NCI-H2227 (cell line): Measurements from ENCODE around the gene MAP2K4.

ENCODE experiments used
- DNase-seq: peaks from one replicate; lab custom pipeline; 2025; ENCODE audit not compliant: unreplicated experiment; lab: John Stamatoyannopoulos, UW

The MAP2K4 gene

GRCh38 chr17:12037970-12038369 is 17.3 kb downstream of the MAP2K4 start:
- DNase-seq: no peak

GRCh38 chr17:12040478-12040877 is 19.8 kb downstream of the MAP2K4 start:
- no peak for DNase-seq

- DNase-seq: no peak
These were observed 20.6 kb downstream of the MAP2K4 start for GRCh38 chr17:12041312-12041711.

GRCh38 chr17:12043702-12044101 is 23.0 kb downstream of the MAP2K4 start:
- DNase-seq: no peak

- no peak for DNase-seq
These were observed 26.1 kb downstream of the MAP2K4 start for GRCh38 chr17:12046786-12047185.

- DNase-seq: no peak
These were observed 27.2 kb downstream of the MAP2K4 start for GRCh38 chr17:12047681-12048376.

GRCh38 chr17:12048843-12049473 is 28.3 kb downstream of the MAP2K4 start:
- DNase-seq: no peak

- DNase-seq: no peak
These were observed 30.1 kb downstream of the MAP2K4 start for GRCh38 chr17:12050646-12051225.

GRCh38 chr17:12053552-12053951 is 32.9 kb downstream of the MAP2K4 start:
- DNase-seq: no peak

GRCh38 chr17:12055889-12056288 is 35.2 kb downstream of the MAP2K4 start:
- DNase-seq: no peak

- no peak for DNase-seq
These were observed 36.8 kb downstream of the MAP2K4 start for GRCh38 chr17:12057520-12057919.

- no peak for DNase-seq
These were observed 37.9 kb downstream of the MAP2K4 start for GRCh38 chr17:12058535-12058934.

- no peak for DNase-seq
These were observed 41.6 kb downstream of the MAP2K4 start for GRCh38 chr17:12062249-12062648.

- DNase-seq: no peak
These were observed 43.7 kb downstream of the MAP2K4 start for GRCh38 chr17:12064395-12064794.

GRCh38 chr17:12067485-12067884 is 46.8 kb downstream of the MAP2K4 start:
- no peak for DNase-seq

- no peak for DNase-seq
These were observed 48.3 kb downstream of the MAP2K4 start for GRCh38 chr17:12068946-12069345.

GRCh38 chr17:12070561-12070960 is 49.9 kb downstream of the MAP2K4 start:
- no peak for DNase-seq

- no peak for DNase-seq
These were observed 53.7 kb downstream of the MAP2K4 start for GRCh38 chr17:12074346-12074745.

- no peak for DNase-seq
These were observed 57.1 kb downstream of the MAP2K4 start for GRCh38 chr17:12077773-12078172.

GRCh38 chr17:12078791-12079190 is 58.1 kb downstream of the MAP2K4 start:
- no peak for DNase-seq

GRCh38 chr17:12081720-12082119 is 61.0 kb downstream of the MAP2K4 start:
- DNase-seq: no peak
